GM21423 (cell line): ENCODE results near the gene COX19.
"Not testable (repeated sequence)": the region's sequence is repeated elsewhere in the genome, so short reads cannot be mapped to it uniquely, and the experiment has no call there.

Experiments used
- ATAC-seq: cut with Tn5 transposase; IDR thresholded peaks from one replicate; pipeline ENCODE4 v1.9.1; 2021; ENCODE audit warnings: mild to moderate bottlenecking, moderate library complexity; ENCODE audit not compliant: unreplicated experiment

Gene COX19

DNA sequence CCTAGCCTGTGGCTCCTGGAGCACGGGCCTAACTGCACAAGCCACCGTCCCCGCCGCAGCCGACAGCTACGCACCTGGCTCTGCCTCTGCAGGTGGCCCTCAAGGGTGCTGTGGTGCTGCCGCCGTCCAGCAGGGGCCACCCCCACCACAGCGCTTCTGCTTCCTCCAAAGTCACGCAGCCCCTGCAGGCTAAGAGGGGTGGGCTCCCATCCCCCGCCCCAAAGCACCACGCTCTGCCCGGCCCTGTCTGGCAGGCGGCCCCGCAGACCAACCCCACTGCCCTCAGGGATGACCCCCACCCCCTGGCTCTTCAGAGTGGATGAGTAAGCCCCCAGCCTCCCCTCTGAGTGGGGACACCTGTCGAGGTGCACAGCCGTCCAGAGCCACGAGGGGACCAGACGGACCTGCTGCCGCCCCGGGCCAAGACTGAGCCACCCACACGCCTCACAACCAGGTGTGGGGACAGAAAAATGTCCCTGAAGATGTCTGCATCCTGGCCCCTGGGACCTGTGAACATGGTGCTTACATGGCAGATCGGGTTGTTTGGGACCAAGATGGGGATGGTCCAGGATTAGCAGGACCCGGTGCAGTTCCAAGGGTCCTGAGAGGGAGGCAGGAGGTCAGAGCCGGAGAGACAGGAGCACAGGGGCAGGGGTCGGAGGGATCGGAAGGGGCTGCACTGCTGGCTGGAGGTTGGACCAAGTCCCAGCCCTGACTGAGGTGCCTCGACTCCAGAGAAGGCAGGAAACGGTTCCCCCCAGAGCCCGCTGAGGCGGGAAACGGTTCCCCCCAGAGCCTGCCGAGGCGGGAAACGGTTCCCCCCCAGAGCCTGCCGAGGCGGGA, 11.9 kb downstream of the COX19 start:
- no peak for ATAC-seq

DNA sequence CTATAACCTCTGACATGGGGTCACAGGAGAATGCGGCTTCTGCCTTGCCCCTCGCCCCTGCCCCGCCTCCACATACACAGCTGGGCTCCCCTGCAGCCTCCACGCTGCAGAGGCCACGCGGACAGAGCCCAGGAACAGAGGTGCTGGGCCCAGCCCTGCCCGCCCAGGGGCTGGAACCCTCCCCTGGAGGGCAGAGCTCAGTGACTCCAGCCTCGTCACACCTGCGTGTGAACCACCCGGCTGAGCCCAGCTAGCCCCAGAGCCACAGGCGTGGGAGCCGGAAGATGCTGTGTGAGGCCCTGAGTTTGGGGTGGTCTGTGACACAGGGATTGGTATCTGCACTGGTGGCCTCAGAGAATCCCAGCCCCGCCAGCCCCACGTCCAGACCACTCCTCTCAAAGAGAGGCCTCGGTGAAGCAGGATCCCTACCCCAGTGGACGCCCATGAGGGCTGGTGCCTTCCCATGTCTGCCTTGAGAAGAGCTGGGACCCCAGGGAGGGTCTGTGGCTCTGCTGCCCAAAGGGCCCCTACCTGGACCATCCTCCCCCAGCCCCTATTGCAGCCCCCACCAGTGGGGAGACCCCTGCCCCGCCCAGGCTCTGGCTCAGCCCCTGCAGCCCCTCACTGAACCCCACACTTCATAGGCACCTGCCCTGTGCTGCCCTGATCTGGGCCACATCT, 12.8 kb downstream of the COX19 start:
- ATAC-seq = no peak

DNA sequence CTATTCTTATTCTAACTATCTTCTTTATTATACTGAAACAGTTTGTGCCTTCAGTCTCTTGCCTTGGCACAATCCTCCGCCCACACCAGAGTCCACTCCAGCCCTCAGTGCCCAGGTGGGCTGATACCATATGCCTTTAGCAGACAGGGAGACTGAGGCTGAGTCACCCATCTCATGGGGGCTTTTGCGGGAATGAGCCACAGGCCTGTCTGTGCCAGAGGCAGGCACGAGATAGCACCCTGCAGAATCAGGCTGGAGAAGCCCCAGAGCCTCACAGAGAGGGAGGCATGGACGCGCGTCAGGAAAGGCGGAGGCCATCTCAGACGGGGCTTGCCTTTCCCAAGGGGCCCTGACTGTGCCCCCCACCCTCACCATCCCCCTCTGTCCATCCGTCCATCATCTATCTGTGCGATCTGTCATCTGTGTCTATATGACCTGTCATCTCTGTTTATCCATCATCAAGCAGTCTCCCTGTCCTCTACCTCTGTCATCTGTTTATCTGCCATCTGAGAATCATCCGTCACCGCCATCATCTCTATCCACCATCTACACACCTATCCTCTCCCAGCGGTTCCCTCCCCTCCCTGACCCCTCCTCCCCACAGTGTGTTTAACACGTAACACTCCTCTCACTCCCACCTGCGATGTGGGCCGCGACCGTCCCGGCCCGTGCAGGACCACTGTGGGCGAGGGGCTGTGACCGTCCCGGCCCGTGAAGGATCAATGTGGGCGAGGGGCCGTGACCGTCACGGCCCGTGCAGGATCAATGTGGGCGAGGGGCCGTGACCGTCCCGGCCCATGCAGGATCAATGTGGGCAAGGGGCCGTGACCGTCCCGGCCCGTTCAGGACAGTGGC, 13.6 kb downstream of the COX19 start:
- no peak for ATAC-seq

DNA sequence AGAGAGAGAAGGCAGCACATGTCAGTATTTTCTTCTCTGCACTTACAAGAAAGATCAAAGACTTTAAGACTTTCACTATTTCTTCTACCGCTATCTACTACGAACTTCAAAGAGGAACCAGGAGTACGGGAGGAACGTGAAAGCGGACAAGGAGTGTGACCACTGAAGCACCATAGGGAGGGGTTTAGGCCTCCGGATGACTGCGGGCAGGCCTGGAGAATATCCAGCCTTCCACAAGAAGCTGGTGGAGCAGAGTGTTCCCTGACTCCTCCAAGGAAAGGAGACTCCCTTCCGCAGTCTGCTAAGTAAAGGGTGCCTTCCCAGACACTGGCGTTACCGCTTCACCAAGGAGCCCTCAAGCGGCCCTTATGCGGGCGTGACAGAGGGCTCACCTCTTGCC, 14.4 kb downstream of the COX19 start:
- not testable (repeated sequence) for ATAC-seq

DNA sequence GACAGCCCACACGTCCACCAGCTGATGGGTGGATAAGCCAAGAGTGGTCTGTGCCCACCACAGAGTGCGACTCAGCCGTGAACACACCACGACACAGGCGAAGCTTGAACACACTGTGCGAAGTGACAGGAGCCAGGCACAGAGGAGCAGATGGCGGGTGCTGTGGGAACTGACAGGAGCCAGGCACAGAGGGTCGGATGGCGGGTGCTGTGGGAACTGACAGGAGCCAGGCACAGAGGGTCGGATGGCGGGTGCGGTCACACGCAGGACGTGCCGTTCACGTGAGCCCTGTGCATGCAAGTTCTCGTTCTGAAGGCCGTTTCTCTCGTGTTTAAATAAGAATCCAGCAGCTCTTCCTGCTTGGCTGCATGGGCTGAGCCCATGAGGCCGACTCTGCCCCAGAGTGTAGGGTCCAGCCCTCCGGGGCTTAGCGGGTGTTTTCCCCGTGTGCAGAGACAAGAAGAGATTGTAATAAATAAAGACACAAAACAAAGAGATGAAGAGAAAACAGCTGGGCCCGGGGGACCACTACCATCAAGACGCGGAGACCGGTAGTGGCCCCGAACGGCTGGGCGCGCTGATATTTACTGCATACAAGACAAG, 15.0 kb downstream of the COX19 start:
- ATAC-seq = no peak

DNA sequence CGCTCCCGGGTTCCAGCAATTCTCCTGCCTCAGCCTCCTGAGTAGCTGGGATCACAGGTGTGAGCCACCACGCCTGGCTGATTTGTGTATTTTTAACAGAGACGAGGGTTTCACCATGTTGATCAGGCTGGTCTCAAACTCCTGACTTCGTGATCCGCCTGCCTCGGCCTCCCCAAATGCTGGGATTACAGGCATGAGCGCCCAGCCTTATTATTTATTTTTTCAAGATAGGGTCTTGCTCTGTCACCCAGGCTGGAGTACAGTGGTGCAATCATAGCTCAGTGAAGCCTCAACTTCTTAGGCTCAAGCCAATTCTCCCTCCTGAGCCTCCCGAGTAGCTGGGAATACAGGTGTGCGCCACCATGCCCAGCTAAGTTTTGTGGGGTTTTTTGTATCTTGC, 15.6 kb downstream of the COX19 start:
- ATAC-seq = not testable (repeated sequence)

DNA sequence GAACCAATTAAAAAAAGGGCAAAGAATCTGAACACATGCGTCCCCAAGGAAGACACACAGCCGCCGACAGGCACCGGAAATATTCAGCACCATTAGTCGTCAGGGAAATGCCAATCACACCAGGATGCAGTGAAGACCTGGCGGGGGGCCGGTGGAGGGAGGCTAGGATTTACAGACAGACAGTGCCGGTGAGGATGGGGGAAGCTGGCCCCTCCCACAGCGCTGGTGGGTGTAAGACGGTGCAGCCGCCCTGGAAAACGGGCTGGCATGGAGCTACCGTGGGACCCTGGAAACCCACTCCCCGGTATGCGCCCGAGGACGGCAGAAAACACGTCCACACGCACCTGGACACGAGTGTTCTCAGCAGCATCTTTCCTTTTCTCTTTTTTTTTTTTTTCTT, 16.1 kb downstream of the COX19 start:
- no peak for ATAC-seq

DNA sequence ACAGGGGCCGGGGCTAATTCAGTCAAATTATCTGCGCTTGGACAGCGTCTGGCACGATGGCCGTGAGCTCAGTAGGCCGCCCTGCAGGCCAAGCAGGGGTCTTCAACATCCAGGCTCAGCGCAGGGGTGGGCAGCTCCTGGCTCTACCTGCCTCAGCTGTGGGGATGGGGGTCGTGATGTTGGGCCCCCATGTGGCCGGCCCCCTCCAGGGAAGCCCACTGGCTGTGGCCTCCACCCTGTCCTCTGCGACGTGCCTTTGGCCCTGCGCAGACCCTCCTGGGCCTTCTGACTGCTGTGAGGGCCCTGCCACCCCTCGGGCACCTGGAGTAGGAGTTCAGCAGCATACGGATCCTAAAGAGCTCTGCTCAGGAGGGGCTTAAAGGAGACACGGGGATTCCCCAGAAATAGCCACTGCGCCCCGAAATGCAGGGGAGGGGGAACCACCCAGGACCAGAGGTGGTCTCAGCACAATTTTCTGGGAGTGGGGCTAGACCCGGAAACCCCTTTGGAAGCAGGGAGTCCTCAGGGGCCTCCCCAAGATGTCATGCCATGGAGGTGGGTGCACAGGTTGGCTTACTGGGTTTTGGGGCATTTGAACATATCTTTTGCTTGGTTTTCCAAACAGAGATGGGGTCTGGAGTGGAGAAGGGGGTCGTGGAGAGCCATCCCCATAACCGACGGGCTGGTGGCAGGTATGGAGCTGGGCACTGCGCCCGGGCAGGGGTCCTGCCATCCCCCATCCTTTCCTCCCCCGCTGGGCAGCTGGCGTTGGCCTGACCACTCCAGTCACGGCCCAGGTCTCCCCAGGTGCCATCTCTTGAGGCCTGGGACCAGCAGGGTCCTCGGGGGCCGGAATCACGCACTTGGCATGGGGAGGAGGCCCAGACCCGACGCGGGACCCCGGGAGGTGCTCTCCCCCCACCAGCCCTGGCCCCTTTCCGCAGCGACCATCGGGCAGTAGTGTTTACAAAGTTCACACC, 16.8 kb downstream of the COX19 start:
- ATAC-seq = no peak

DNA sequence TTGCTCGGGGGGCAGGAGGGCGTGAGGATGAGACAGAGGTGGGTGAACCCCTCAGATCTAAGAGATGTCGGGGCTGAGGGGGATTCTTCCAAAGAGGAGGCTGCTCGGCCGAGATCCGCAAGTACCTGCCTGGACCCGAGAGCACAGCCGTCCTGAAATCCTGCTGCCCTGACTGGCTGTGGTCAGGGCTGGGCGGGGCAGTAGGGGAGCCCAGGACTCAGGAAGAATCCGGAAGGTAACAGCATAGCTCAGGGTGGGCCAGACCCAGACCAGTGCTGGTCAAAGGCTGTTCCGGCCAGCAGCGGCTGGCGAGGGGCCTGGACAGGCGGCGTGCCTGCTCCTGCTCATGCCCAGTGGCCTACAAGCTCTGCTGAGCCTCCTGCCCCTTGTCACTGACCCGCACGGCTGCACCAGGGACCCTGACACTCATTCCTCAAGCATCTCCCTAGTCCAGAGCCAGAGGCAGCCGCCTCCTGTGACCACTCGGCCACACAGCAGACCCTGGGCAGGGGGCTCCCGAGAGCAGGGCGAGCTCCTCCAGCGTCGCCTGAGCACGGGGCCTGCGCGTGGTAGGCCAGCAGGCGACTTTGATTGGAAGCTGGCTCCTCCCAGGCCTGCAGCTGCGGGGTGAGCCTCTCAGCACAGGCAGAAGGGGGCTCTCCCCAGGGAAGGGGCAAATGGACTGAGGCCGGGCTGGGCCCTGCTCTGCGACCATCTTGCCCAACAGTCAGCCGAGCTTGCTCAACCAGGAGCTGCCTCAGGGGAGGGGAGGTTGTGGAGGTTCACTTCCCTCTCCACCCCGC, 17.7 kb downstream of the COX19 start:
- ATAC-seq = no peak

DNA sequence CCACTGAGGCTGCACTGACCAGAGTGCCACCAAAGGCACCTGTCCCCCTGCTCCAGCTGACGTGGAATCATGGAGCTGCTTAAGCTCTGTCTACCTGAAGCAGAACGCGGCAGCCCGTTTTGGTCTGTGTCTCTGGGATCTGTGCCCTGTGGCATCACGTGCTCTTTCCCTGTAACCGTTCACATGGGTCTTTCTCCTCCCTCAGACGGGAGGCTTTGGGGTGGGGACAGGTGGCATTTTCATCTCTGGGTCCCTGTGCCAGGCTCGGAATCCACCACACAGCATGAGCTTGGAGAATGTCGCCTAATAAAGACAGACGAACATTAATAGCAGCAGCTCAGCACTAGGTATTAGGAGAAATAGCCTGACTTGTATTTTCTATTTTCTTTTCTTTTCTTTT, 19.3 kb downstream of the COX19 start:
- no peak for ATAC-seq

DNA sequence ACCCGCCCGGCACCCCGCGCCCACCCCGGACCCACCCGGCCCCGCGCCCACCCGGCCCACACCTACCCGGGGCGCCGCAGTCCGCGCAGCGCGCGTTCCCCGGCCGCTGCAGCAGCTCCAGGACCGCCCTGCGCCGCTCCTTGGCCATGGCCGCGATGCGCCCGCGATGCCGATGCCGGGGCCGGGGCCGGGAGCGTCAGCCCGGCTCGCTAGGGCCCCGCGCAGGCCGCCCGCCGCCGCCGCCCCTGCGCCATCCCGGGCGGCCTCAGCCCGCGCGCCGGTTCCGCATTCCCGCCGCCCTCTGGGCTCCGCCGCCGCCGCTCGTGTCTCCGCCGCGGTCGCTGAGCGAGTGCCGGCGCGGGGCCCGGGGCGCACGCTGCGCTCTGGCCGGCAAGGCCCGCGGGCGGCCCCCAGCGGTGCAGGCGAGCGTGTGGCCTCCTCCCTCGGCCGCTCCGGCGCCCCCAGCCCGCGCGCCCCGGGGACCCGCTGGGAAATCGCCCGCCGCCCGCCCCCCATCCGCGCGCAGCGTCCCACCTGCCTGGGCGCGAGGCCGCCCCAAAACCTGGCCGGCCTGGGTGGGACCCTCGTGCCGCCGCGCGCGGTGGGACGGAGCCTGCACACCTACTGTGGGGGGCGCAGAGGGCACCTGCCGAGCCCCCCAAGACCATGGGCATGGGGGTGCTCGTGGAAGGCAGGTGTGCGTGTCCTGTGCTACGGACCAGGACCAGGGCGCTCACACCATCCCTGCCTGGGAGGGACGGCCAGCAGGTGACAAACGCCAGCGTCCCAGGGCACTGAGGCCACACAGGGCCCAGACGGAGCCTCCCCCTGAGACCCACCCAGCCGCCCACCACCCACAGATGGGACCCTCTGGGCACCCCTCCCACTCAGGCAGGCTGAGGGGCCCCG, 20.8 kb downstream of the COX19 start, which contains the start of gene ADAP1:
TSS of gene ADAP1 (minus strand) at position 351 of the 909 bp plus-strand sequence. CDS start at position 148, 203 bp downstream.
- ATAC-seq = peak; percentile 62

DNA sequence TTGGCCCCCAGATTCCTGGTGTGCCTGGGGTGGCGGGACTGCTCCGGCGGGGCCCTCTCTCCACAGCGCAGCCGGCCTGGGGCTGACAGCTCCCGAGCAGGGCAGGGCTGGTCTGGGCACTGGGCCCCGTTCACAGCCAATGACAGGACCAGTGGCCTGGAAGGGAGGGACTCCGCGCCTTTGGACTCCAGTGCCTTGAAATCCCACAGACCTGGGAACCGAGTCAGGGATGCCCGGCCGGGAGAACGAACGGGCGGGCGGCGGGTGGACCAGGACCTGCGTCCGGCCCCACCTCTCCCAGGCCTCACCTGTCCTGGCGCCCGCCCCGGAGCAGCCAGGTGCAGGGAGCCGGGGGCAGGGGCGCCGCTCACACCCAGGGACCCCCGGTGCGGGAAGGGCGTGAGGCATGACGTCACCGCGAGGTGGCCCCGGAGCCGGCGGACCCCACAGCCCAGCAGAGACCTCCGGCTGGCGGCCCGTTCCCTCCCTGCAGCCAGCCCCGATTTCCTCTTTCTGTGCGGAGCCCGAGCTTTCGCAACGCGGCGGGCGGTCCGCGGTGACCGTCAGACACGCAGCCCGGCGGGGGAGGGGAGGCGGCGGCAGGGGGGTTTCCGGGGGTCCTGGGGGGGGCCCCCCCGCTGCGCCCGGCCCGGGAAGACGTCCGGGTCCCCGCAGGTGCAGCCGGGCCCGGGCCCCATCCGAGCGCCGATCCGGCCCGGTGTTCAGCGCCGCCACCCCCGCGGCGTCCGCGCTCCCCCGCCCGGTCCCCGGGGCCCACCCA, 21.6 kb downstream of the COX19 start:
- peak; percentile 16 for ATAC-seq

DNA sequence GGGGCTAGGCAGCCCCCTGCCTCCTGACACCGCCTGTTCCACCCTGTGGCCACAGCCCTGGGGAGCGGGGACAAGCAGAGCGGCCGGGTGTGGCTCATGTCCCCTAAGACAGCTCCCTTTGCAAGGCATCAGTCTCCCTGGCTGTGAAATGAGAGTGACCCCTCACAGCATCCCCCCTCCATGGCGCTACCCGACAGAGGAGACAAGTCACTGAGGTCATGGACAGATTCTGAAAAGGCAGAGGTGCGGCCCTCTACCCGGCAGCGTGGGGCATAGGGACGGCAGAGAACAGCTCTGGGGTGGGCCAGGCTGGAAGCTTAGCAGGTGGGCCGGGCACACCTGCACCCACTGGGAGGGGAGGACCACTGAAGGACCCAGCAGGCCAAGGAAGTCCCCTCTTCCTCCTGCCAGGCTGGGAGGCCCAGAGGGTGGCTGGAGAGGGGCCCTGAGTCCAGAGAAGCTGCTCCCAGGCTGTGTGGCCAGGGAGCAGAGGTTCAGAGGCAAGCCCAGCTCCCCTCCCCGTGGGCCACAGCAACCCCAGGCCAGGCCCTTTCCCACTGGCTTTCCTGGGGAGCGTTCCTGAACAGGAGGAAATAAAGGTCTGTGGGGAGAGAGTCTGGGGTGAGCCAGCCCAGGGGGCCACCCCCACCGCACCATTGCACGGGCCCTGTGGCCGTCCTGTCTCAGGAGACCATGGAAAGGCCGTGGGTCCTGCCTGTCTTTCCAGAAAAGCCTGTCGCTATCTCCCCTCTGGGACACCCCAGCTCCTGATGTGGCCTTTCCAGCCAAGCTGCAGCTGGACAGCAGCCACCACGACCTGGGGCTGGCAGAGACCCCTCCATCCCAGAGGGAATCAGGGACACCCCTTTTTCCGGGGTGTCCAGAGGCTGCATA, 22.6 kb downstream of the COX19 start:
- ATAC-seq = no peak

DNA sequence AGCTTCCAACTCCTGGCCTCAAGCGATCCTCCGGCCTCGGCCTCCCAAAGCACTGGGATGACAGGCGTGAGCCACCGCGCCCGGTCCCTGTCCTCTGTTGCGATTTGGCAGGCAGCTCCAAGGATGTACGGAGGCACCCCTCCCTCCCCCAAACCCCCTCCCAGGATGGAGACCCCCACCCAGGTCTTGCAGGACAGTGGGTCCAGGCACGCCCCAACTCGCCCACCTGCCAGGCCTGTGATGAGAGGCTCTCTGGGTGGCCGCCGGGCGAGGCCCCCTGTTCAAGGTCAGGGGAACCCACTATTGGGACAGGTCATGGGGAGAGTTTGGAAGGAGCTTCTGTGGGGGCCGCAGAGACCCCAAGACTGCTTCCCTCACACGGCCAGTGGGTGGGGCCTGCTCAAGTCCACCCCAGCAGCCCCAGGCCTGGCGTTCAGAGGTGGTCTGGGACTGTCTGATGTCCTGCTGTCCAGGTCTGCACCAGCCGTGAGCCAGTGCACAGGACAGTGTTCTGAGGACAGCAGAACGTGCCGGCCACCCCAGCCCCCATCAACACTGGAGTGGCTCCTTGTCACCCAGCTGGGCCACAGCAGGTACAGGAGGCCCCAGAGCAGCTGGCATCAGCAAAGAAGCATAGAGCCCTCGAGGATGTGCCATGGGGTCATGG, 23.3 kb downstream of the COX19 start:
- no peak for ATAC-seq
